ENCODE data around the gene AGAP1.

AGAP1 gene

GRCh38 chr2:236106761-236107160 is 612.9 kb downstream of the AGAP1 start:
- no peak for DNase-seq (ENCODE audit: low read depth in 2 of 3, low spot score in 1 of 3)

DNA sequence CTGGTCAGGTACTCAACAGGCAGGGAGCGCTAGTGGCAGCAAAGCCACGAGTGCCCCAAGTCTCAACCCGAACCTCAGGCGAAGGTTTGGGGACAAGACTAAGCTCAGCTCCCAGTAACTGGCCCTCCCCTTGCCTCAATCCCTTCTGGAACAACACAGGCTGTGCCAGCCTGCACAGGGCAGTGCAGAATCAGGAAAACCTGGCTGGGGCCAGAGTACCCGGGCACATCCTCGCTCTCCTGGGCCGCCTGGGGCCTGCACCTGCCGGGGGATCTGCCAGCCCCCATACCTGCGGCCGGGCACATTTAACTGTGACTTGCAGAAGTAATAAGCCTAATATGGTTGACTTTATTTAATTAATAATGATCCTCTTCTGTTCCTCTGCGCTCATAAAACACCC is 613.7 kb downstream of the AGAP1 start:
- DNase-seq (ENCODE audit: low read depth in 2 of 3, low spot score in 1 of 3) = no peak

GRCh38 chr2:236107942-236108625 is 614.2 kb downstream of the AGAP1 start:
- DNase-seq (ENCODE audit: low read depth in 2 of 3, low spot score in 1 of 3) = no peak

GRCh38 chr2:236109061-236109460 is 615.2 kb downstream of the AGAP1 start:
- no peak for DNase-seq (ENCODE audit: low read depth in 2 of 3, low spot score in 1 of 3)

DNA sequence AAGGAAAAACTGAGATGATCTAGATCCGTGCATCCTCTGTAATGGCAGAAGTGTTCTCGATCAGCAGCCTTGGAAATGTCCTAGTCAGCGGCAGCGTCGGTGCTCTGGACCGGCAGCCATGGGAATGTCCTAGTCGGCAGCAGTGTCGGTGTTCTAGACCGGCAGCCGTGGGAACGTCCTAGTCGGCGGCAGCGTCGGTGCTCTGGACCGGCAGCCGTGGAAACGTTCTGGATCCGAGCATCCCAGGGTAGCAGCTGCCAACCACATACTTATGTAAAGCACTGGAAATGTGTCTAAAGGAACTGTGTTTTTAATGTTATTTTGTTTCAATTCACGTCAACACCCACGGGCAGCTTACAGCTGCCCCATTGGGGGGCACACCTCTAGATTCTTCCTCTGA is 615.6 kb downstream of the AGAP1 start:
- no peak for DNase-seq (ENCODE audit: low read depth in 2 of 3, low spot score in 1 of 3)

- no peak for DNase-seq (ENCODE audit: low read depth in 2 of 3, low spot score in 1 of 3)
These were observed 618.6 kb downstream of the AGAP1 start for GRCh38 chr2:236112466-236112865.

DNA sequence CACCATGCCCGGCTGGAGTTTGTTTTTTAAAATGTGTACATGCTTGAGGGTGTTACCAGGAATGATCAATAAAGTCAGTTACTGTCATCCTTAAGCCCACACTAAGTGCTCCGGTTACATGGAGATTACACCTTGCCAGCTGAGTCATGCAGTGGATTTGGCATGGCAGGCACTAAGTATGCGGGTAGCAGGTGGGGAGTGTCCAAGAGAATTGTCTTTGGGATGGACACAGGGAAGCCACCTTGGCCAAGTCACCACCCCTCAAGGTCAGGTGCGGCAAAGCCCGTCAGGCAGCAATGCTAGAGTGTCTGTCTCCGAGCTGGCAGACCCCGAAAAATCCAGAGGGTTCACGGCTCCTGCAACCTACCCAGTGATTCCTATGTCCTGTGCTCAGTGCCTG is 619.6 kb downstream of the AGAP1 start:
- no peak for DNase-seq (ENCODE audit: low read depth in 2 of 3, low spot score in 1 of 3)

DNA sequence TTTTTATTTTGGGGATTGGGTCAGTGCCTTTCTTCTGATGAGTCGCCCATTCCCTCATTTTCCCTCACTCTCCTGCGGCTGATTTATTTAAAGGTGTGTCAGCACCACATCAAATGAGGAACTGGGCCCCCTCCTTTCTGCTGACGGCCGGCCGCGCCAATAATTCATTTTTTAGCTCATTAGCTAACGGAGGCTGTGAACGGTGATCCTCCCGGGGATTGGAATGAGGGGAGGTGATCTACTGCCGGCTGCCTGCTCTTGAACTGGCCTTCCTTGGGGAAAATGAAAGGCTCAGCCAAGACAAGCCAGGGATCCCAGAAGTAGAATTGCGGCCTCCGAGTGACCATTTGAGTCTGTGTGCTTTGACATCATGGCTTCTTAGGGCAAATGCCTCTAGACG is 620.1 kb downstream of the AGAP1 start:
- no peak for DNase-seq (ENCODE audit: low read depth in 2 of 3, low spot score in 1 of 3)

GRCh38 chr2:236114959-236115358 is 621.1 kb downstream of the AGAP1 start:
- DNase-seq (ENCODE audit: low read depth in 2 of 3, low spot score in 1 of 3) = no peak

- DNase-seq (ENCODE audit: low read depth in 2 of 3, low spot score in 1 of 3) = no peak
These were observed 623.6 kb downstream of the AGAP1 start for GRCh38 chr2:236117401-236117800.

DNA sequence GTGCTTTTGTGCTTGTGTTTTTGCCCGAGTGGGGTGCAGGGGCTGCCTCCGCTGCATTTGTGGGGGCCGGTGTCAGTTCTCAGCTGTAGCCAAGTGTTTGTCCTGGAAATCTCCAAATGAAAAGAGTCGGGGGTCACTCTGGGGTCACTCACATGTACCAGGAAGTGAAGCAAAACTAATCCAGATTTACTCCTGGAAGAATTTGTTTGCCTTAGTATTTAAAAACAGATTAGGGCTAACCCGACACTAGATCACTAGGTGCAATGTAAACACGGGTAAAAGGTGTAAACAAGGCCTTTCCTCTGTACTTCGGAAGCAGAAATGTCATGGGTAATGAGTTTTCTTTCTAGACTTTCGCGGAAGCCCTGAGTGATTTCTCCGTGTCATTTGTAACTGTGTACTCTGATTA is 624.0 kb downstream of the AGAP1 start:
- no peak for DNase-seq (ENCODE audit: low read depth in 2 of 3, low spot score in 1 of 3)

GRCh38 chr2:236119003-236119402 is 625.2 kb downstream of the AGAP1 start:
- DNase-seq (ENCODE audit: low read depth in 2 of 3, low spot score in 1 of 3) = no peak

- no peak for DNase-seq (ENCODE audit: low read depth in 2 of 3, low spot score in 1 of 3)
These were observed 625.6 kb downstream of the AGAP1 start for GRCh38 chr2:236119476-236119875.

DNA sequence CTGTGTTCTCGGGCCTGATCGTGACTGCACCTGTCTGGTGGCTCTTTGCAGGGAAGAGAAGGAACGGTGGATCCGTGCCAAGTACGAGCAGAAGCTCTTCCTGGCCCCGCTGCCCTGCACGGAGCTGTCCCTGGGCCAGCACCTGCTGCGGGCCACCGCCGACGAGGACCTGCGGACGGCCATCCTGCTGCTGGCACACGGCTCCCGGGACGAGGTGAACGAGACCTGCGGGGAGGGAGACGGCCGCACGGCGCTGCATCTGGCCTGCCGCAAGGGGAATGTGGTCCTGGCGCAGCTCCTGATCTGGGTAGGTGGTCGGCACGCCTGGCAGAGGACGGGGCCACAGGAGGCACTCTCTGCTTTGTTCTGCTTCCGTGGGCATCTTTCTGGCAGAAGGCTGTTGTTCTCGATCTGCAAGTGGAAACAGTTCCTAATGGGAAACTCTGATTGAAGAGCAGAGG is 626.3 kb downstream of the AGAP1 start:
- DNase-seq (ENCODE audit: low read depth in 2 of 3, low spot score in 1 of 3) = no peak

DNA sequence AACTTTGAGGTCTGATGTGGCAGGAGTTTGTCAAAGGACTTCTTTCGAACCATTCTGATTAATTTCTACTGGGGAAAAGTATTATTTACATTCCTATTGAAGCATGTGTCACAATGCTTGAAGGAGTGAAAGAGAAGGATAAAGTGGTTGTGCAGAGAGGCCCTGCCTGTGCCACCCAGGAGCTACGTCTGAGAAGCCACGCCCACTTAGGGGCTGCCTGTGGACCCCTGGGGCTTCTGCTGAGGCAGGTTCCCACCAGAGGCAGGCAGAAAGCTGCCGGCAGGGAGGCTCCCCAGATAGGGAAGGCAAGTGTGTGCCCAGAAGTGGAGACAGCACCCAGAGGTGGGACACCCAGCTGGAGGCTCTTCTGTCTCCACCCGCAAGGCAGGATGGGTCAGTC is 627.0 kb downstream of the AGAP1 start:
- no peak for DNase-seq (ENCODE audit: low read depth in 2 of 3, low spot score in 1 of 3)

- no peak for DNase-seq (ENCODE audit: low read depth in 2 of 3, low spot score in 1 of 3)
These were observed 627.7 kb downstream of the AGAP1 start for GRCh38 chr2:236121546-236121945.

DNA sequence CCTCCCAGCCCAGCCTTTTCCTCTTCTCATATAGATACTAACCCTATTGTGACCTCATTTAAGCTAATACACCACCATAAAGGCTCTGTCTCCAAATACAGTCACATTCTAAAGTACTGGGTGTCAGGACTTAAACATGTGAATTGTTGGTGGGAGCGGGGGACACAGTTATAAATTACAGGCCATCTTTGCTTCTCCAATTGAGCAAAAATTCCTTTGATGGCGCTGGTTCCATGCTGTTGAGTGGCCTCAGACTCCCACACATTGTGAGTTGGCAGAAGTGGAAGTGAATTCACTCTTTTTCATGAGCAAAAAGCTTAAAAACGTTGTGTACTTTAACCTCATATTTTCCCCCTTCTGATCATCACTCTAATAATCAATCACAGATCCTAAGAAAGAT is 628.4 kb downstream of the AGAP1 start:
- no peak for DNase-seq (ENCODE audit: low read depth in 2 of 3, low spot score in 1 of 3)

GRCh38 chr2:236123716-236124115 is 629.9 kb downstream of the AGAP1 start:
- no peak for DNase-seq (ENCODE audit: low read depth in 2 of 3, low spot score in 1 of 3)

GRCh38 chr2:236124182-236124893 is 630.5 kb downstream of the AGAP1 start:
- DNase-seq (ENCODE audit: low read depth in 2 of 3, low spot score in 1 of 3) = no peak

DNA sequence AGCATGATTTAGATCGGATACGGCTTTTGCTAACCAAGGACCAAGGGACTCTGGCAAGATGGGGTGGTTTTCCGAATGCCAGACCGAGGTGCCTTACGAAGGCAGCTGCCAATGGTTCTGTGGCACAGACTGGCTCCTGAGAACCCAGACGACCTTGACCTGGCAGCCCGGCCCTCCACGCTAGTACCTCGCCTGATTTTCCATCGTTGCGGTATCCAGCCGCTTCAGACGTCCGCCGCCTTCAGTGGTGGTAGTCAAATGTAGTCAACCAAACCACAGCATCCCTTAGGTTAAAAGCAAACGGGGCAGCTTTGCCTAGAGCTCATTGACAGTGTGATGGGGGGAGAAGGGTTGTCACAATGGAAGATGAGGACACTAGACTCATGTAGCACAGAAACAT is 631.7 kb downstream of the AGAP1 start:
- DNase-seq (ENCODE audit: low read depth in 2 of 3, low spot score in 1 of 3) = no peak

DNA sequence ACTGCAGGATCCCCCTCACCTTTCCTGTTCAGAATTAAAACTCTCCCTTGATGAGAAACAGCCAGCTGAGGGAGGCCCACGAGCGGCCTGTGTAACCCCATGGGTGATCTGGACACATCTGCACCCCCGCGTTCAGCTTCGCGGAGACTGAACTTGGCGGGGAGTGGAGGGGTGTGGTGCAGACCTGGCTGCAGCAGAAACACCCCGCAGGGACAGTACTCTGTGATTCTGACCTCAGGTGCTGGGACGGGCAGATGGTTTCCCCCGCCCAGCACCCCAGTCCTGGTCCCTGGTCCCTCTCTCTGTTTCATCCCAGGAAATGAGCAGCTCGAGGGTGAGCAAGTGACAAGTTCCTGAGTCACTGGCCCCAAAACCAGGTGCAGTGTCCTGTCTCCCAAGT is 633.2 kb downstream of the AGAP1 start:
- DNase-seq (ENCODE audit: low read depth in 2 of 3, low spot score in 1 of 3) = no peak

- DNase-seq (ENCODE audit: low read depth in 2 of 3, low spot score in 1 of 3) = no peak
These were observed 634.5 kb downstream of the AGAP1 start for GRCh38 chr2:236128321-236128720.

GRCh38 chr2:236129935-236130334 is 636.1 kb downstream of the AGAP1 start:
- no peak for DNase-seq (ENCODE audit: low read depth in 2 of 3, low spot score in 1 of 3)
